Lower leg skin (tissue), 4 donors: ENCODE results near the gene CEACAM5. TPM values are rescaled to one million over a fixed set of nuclear protein-coding genes. Genes with fewer than 3 reads are reported as not detected.

ENCODE experiments used
- DNase-seq, 2 donors: peaks; one replicate each; pipeline ENCODE4 v3.0.0-alpha.2; 2019; ENCODE audit warnings: low spot score in 2 of 2
- H3K4me3 ChIP-seq: fragments of 200-600 bp; sonication (generic); 2 replicates; pipeline ENCODE4 v1.5.1; 2017; ENCODE audit warnings: mild to moderate bottlenecking, low read depth; ENCODE audit not compliant: poor library complexity, severe bottlenecking
- CTCF ChIP-seq, 3 donors: fragments of 450-650 bp; IDR thresholded peaks; one replicate each; pipeline ENCODE4 v1.5.1; 2016; ENCODE audit warnings: antibody characterized with exemption in 3 of 3, mild to moderate bottlenecking in 3 of 3, moderate library complexity in 2 of 3
- POLR2A ChIP-seq, 2 donors: fragments of 450-650 bp; IDR thresholded peaks; one replicate each; pipeline ENCODE4 v1.6.1; 2016 to 2017; ENCODE audit warnings: antibody characterized with exemption in 2 of 2, mild to moderate bottlenecking in 1 of 2, moderate library complexity in 1 of 2
- WGBS, 2 donors: methylation state at CpG; one replicate each; pipeline ENCODE4 v1.1.5; 2018; 5-methylcytosine and 5-hydroxymethylcytosine counted together
- intact Hi-C: fragments of 100-400 bp; cut with DNase I; formaldehyde crosslinking; loops from one replicate; pipeline ENCODE4 v1.15.0; 2023; ENCODE audit warnings: low total_unique reads
- total RNA-seq, 4 donors: library from RNA; depleted of rRNA; stranded (reverse); fragments of >200 nt; gene quantifications; one replicate each; pipeline ENCODE4 v1.1.0, GENCODE V29; 2016

The CEACAM5 gene
- total RNA-seq, 4 donors from 2014 or later, result 6.0 to 14.0 (median 9.1) TPM

GRCh38 chr19:41718761-41719160, 10.3 kb downstream of the CEACAM5 start:
- intact Hi-C loops, result no loop called here
- WGBS, 2 donors, result 82 to 87% methylated on average over 6 of the region's 6 CpGs
- H3K4me3 ChIP-seq, result no peak overlapping the region
- DNase-seq, result peak in 1 of 2 donors; percentile 72
- TF ChIP-seq CTCF (IDR thresholded peaks at IDR 0.05), result no peak
- TF ChIP-seq POLR2A (IDR thresholded peaks at IDR 0.05), result no peak

GRCh38 chr19:41720103-41720502, 11.7 kb downstream of the CEACAM5 start:
- TF ChIP-seq POLR2A (IDR thresholded peaks at IDR 0.05), result no peak
- no peak for TF ChIP-seq CTCF (IDR thresholded peaks at IDR 0.05)
- 78 to 85% methylated on average over 3 of the region's 3 CpGs for WGBS, 2 donors
- peak in 1 of 2 donors; percentile 61 for DNase-seq
- H3K4me3 ChIP-seq, result no peak overlapping the region
- intact Hi-C loops, result no loop called here

- intact Hi-C loops, result no loop called here
- TF ChIP-seq CTCF (IDR thresholded peaks at IDR 0.05) (no peak), POLR2A (IDR thresholded peaks at IDR 0.05) (no peak)
- no peak overlapping the region for H3K4me3 ChIP-seq
- 31 to 39% methylated on average over 5 of the region's 5 CpGs for whole genome bisulfite sequencing, 2 donors
- DNase-seq, result no peak
Observed at GRCh38 chr19:41726493-41726892, 18.1 kb downstream of the CEACAM5 start.

GRCh38 chr19:41734156-41734555, 25.7 kb downstream of the CEACAM5 start:
- intact Hi-C loops, result no loop called here
- H3K4me3 ChIP-seq, result no peak overlapping the region
- TF ChIP-seq CTCF (IDR thresholded peaks at IDR 0.05) (no peak), POLR2A (IDR thresholded peaks at IDR 0.05) (no peak)
- WGBS, 2 donors, result 72% methylated on average over 4 of the region's 4 CpGs
- DNase-seq, result no peak

GRCh38 chr19:41734585-41734984, 26.2 kb downstream of the CEACAM5 start:
- no peak for DNase-seq
- H3K4me3 ChIP-seq, result no peak overlapping the region
- TF ChIP-seq CTCF (IDR thresholded peaks at IDR 0.05) (no peak), POLR2A (IDR thresholded peaks at IDR 0.05) (no peak)
- WGBS, 2 donors, result 64 to 68% methylated on average over 3 of the region's 3 CpGs
- intact Hi-C loops, result no loop called here

GRCh38 chr19:41735071-41735600, 26.7 kb downstream of the CEACAM5 start:
- no peak for DNase-seq
- TF ChIP-seq POLR2A (IDR thresholded peaks at IDR 0.05), result no peak
- TF ChIP-seq CTCF (IDR thresholded peaks at IDR 0.05), result no peak
- 74 to 82% methylated on average over 5 of the region's 5 CpGs for WGBS, 2 donors
- no peak overlapping the region for H3K4me3 ChIP-seq
- intact Hi-C loops, result no loop called here
